HG03469 (cell line): ENCODE results near the gene CAGE1.
A peak's percentile ranks its signal among the peaks of the same experiment; 100 is the strongest.

ENCODE experiments used
- ATAC-seq: cut with Tn5 transposase; IDR thresholded peaks from one replicate; pipeline ENCODE4 v1.9.1; 2021; ENCODE audit warnings: mild to moderate bottlenecking, moderate library complexity, moderate number of reproducible peaks; ENCODE audit not compliant: unreplicated experiment

The CAGE1 gene

DNA sequence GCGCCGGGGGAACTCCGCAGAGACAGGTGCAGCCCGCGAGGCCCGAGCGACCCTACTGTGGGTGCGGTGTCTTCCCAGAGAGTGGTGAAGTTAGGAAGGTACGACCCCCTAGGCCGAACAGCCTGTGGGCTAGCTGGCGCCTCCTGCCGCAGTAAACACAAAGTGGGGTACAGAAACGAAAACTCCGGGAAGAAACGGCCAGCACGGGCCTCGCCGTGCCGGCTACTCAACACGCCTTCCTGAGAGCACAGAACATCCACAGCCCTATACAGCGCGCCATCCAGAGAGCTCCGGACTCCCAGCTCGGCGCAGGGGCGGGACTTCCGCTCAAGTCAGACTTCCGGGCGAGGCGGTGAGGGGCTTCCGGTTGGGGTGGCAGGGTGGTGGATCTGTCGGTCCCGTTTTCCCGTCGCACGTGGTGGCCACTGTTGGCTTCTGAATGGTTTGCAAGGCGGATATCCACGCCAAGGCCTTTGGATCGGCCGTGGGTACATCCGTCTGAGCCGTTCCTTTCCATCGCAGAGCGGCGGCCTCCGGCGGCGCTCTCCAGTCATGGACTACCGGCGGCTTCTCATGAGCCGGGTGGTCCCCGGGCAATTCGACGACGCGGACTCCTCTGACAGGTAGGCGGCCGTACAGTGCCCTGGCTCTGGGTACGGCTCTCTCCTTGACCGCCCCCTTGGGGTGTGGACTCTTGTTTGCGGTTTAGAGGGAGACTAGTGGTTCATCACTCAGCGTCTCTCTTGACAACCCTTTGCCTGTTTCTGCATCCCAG lies at the start of gene CAGE1, which contains the start of gene RIOK1:
TSS of gene CAGE1 (minus strand) at position 292 of the 775 bp plus-strand sequence. CDS start 2,569 bp downstream, outside the sequence.
TSS of gene RIOK1 (plus strand) at position 358 of the 775 bp plus-strand sequence. CDS start at position 553, 195 bp downstream.
- ATAC-seq = peak; percentile 84

DNA sequence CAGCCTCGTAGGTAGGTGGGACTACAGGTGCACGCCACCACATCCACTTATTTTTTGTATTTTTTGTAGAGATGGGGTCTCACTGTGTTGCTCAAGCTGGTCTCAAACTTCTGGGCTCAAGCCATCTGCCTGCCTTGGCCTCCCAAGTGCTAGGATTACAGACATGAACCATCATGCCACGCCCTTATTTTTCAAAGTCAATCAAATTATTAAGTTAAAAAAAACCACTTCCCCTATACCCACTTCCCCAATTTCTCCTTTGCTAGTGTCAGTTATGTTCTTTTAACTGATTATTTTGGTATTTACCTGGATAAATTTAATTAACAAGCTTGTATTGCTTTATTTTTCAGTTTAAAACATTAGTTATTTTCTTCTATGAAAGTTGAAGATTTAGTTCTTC lies 49.7 kb upstream of the CAGE1 start:
- ATAC-seq = no peak

DNA sequence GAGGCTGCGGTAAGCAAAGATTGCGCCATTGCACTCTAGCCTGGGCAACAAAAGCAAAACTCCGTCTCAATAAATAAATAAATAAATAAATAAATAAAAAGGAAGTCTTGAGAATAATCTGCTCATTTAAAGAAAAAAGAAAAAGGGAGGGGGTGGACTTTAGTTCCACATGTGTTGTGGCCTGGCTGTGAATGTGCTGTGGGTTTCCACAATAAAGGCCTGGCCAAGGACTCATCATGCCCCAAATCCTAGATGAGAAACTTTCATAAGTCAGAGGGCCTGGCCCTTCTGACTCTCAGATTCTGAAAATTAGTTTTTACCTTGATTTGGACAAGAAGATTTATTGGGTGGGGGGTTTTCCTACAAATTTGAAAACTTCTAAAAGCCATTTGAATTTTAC lies 48.5 kb upstream of the CAGE1 start:
- no peak for ATAC-seq

DNA sequence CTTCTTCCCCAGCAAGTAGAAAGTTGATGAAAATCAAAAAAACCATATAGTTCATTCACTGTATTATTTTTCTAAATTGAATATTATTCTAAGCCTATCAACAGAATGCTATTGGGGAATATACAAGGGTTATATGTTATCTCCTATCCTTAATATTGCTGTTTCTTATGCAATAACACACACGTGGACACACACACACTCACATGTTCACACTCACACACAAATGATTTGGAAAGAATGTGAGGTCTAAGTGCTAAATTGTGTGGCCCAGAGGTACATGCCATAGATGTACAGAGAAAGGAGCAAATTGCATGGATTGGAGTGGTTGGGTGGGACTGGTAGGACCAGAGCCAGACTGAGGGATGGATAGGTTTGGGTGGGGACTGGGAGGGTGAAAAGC lies 45.1 kb upstream of the CAGE1 start:
- ATAC-seq = no peak

DNA sequence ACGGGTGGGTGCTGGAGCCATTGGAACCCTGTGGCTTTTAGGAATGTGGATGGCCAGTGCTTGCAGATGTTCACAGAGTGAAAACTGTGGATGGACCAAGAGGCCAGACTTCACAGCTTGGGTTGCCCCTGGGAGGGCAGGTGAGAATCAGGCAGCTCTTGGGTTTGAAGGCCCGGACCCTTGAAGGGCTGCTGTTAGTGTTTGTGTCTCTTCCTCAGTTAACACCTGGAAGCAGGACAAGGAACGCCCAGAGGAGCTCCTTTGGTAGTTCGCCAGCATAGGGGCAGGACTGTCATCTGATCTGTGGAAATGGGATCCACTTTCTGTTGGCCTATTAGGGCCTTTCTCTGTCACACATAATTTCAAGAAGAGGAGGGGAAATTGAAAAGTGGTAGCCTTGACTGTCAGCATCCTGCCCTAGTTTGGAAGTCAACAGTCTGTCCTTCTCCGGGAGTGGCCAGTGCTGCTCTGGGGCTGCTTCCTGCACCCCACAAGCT lies 43.6 kb upstream of the CAGE1 start:
- ATAC-seq = no peak

DNA sequence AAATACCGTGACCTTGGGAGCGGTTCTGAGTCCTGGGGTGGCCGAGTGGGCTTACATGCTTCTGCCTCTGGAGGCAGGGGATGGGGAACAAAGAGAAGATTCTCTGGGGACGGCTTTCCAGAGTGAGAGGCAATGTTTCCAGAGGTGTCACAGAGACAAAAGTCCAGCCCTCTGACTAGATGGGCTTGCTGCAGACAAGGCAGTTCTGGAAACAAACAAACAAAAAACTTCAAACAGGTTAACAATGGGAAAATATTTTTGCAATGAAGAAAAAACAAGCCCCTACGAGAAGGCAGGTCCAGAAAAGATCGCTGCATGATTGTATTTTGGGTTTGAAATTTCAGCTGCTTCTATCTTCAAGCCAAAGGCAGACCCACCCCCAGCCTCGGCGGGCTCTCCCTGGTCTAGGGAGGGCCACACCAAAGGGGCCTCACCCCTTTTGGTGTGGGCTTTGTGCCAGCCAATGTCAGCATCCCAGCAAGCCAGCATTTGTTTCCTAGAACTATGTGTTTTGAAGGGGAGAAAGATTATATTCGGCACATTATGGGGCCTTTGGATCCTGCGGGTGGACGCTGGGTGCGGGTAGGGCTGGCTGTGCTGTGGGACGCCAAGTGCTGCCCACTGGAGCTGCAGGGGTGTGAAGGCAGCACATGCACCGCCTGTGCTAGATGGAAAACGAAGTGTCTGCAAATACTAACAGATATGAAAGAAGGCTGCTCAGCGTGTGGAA lies 43.0 kb upstream of the CAGE1 start:
- ATAC-seq = no peak

DNA sequence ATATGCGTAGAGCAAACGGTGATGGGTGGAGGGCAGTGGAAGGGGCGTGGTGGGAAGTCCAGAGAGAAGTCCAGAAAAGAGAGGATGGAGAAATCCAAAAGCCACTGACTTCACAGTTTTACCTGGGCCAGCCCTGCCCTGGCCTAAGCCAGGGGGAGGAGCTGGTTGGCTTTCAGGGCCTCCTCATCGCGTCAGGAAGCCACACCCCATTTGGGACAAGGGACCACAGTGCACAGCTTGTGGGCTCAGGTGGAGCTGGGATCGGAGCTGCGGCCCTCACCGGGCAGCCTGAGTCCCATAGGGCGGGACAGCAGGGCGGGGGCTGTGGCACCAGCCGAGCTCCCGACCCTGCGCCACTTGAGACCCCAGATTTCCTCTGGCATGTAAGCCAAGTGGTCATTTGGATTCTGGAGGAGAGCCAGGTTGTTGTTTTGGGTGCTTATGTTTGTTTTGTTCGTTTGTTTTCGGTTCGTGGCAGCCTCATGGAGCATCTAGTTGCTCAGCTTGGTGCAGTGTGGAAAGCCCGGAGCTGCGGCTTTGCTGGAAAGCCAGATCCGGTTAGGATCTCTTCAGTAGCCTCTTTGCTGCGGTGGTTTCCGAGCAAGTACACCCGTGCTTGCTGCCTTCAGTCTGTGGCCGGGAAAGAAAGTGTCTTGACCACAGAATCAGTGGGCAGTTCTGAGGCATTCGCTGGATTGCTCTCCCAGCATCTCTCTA lies 42.3 kb upstream of the CAGE1 start:
- ATAC-seq = no peak

DNA sequence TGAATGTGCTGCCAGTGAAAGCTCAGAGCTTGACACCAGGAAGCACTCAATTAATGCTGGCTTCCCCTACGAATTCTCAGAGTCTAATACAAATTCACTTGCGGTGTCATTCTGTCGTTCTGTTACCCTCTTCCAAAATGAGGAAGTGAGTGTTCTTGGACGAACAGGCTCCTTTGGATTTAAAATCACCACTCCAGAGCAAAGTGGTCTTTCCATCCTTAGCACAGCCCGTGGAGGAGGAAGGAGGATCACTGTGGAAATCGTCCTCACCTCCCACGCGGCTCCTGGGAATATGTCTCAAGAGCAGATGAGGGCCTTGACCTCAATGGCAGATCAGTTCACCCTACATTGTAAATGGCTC lies 41.8 kb upstream of the CAGE1 start:
- no peak for ATAC-seq

DNA sequence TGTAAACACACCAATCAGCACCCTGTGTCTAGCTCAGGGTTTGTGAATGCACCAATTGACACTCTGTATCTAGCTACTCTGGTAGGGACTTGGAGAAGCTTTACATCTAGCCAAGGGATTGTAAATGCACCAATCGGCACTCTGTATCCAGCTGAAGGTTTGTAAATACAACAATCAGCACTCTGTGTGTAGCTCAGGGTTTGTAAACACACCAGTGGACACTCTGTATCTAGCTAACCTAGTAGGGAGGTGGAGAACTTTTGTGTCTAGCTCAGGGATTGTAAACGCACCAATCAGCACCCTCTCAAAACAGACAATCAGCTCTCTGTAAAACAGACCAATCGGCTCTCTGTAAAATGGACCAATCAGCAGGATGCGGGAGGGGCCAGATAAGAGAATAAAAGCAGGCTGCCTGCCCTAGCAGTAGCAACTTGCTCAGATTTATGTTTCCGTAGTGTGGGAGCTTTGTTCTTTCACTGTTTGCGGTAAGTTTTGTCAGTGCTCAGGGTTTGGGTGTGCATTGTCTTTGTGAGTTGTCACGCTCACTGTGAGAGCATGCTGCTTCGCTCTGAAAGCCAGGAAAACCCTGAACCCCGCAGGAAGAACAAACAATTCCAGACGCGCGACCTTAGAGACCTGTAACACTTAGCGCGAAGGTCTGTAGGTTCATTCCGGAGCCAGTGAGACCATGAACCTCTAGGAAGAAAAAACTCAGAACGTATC lies 37.1 kb upstream of the CAGE1 start:
- ATAC-seq = no peak

DNA sequence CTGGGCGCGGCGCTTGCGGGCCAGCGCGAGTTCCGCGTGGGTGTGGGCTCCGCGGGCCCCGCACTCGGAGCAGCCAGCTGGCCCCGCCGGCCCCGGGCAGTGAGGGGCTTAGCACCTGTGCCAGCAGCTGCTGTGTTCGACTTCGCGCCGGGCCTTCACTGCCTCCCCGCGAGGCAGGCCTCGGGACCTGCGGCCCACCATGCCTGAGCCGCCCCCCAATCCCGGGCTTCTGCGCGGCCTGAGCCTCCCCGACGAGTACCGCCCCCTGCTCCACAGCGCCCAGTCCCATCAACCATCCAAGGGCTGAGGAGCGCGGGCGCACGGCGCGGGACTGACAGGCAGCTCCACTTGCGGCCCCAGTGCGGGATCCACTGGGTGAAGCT lies 36.3 kb upstream of the CAGE1 start:
- ATAC-seq = no peak

DNA sequence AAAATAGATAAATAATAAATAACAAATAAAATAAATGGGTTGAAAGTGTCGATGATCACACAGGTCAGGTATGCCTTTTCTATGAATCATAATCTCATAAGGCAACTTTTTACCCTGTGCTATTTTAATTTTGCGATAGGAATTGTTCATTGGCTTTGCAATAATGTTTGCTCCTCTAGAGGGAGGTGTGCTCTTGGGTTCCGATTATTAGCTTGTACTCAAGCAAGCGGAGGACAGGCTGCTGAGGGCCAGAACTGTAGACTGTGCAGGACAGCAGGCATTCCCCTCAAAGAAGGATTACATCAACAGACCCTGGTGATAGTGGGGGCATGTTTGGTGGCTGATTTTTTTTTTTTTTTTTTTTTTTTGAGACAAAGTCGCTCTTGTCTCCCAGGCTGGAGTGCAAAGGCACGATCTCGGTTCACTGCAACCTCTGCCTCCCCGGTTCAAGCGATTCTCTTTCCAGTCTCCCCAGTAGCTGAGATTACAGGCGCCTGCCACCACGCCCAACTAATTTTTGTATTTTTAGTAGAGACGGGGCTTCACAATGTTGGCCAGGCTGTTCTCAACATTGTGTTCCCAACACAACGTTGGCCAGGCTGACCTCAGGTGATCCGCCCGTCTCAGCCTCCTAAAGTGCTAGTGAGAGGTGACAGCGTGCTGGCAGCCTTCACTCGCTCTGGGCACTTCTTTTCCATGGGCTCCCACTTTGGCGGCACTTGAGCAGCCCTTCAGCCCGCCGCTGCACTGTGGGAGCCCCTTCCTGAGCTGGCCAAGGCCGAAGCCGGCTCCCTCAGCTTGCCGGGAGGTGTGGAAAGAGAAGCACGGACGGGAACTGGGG lies 35.6 kb upstream of the CAGE1 start:
- no peak for ATAC-seq

DNA sequence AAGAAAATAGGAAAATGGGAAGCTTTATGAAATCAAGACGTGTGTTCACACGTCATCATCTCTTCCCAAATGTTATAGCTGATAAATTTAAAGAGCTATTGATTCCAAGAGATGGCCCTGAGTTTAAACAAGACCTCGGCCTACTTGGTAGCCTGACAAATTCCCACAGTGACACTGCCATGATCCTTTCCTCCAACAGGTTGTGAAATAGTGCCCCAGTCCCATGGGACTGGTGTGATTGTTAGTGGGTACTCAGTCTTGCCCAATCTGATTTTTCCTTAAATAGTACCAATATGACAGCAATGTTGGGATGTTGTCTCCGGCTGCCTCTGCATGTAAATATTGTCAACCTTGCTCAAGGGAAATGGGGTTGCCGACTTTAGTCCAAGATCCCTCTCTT lies 34.5 kb upstream of the CAGE1 start:
- ATAC-seq = no peak

DNA sequence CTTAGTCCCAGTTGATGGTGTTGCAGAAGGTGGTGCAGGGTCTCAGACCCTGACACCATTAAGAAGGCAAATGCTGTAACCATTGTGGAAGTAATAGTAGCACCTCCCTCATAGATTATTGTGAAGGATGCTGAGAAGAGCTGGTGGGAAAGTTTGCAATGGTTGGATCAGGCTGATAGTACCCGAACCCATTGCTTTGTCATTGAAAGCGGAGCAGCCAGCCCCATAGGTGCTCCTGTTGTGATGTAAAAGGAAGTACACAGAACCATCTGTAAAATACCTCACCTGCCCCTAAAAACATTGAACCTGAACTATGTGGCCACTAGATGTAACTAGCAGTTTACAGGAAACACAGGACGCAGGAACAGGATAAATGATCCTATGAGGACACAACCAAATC lies 31.5 kb upstream of the CAGE1 start:
- no peak for ATAC-seq

DNA sequence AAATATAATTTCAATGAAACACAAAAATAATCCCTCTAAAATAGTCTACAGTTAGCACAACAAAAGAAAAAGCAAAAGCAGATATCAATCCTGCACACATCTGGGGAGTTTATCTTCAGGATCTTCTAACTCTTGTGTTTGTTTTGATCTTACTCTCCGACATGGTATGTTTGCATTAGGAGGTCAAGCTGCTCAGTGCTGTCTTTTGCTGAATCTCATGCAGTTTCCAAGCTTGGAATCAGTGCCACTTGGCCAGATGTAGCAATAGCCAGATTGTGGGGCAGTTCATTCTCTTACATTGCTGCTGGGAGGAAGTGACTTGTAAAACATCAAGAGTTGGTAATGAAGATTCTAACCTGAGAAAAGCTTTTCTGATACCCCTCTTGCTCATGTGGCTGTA lies 29.5 kb upstream of the CAGE1 start:
- ATAC-seq = no peak

DNA sequence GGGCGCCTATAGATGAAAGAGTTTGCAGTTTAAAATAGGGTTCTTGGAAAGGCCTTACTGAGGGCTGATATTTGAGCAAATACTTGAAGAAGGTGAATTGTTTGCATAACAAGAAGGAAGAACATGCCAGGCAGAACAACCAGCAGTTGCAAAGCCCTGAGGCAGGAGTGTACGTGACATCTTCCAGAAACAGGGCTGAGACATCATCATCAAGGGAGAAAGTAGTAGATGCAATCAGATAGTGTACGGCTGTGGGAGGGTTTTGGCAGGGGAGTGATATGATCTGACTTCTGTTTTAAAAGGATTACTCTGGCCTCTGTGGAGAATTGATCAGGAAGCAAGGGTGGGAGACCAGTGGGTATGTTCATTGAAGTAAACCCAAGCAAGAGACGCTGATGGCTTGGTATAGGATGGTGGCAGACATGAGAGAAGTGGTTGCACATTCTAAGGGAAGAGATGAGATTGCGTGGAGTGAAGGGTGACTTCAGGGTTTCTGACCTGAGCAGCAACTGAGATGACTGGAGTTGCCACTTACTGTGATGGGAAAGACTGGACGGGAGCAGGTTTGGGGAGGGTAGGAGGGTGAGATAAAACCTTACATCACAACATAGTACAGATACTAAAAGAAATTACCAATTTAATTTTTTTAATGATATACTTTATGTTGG lies 28.8 kb upstream of the CAGE1 start:
- ATAC-seq = no peak

DNA sequence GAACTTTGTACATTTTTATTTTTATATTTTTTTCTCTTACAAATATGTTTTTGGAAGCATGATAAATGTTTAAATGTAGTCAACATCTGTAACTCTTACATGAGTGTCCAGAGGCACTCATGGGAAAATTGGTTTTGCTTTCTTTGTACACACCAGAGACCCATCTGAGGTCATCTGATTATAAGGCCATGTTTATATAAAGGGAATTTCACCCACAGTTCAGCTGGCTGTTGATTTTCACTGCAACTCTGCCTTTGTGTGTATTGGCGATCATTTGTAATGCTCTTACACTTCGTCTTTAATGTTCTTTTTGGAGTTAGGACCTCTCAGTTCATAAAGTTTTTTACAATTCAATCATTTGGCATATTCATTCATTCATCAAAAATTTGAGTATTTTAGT lies 28.1 kb upstream of the CAGE1 start:
- no peak for ATAC-seq

DNA sequence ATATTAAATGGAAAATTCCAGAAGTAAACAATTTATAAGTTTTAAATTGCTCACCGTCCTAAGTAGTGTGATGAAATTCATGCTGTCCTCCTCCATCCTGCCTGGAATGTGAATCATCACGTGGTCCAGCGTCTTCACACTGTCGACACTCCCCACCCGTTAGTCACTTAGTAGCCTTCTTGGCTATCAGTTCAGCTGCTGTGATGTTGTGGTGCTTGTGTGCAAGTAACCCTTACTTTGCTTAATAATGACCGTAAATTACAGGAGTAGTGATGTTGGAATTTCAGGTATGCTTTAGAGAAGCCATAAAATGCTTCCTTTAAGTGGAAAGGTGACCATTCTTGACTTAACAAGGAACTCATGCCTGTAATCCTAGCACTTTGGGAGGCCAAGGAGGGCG lies 25.3 kb upstream of the CAGE1 start:
- no peak for ATAC-seq

DNA sequence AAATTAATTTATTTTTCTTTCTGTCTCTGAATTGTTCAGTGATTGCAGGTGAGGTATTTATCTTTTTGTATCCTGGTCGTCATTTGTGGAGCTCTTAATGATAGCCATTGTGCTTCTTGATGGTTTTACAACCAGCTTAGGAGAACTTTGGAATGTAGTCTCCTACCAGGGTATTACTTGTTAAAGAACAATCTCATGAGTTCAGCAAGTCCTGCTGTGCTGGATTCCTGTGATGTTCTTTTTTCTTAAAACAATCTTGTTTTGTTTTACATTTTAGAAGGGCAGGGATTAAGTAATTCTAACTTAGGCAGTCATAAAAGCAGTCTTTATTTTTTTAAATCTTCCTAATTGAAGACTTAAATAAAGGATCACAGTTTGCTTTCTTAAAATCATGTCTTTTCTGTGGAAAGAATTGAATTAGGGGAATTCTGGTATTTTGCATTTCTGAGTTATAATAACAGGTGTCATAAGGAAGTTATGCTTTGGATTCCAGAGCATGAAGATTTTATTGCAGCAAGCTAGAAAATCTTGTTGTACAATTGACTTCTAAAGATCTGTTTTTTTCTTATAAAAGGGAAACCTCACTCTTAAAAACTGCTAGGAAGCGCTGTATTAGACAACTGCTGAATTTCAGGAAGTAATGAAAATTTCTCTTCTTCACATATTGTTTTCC lies 23.7 kb upstream of the CAGE1 start:
- ATAC-seq = no peak

DNA sequence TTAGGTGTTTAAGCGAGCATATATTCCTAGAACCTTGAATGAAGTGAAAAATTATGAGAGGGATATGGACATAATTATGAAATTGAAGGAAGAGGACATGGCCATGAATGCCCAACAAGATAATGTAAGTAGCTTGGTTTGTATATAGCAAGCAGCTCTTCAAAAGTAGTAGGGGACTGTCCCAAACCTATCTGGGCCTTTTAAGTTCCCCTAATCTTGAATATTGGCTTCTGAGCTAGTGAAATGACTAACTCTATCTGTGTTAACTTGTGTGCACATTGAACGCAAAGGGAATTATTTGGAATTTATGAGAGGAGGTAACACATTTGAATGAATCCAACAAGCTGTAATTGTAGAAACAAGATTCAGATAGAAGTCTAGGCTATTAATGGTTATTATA lies 21.8 kb upstream of the CAGE1 start:
- ATAC-seq = no peak
